ENCODE results near the gene RTN3.

Gene RTN3

DNA sequence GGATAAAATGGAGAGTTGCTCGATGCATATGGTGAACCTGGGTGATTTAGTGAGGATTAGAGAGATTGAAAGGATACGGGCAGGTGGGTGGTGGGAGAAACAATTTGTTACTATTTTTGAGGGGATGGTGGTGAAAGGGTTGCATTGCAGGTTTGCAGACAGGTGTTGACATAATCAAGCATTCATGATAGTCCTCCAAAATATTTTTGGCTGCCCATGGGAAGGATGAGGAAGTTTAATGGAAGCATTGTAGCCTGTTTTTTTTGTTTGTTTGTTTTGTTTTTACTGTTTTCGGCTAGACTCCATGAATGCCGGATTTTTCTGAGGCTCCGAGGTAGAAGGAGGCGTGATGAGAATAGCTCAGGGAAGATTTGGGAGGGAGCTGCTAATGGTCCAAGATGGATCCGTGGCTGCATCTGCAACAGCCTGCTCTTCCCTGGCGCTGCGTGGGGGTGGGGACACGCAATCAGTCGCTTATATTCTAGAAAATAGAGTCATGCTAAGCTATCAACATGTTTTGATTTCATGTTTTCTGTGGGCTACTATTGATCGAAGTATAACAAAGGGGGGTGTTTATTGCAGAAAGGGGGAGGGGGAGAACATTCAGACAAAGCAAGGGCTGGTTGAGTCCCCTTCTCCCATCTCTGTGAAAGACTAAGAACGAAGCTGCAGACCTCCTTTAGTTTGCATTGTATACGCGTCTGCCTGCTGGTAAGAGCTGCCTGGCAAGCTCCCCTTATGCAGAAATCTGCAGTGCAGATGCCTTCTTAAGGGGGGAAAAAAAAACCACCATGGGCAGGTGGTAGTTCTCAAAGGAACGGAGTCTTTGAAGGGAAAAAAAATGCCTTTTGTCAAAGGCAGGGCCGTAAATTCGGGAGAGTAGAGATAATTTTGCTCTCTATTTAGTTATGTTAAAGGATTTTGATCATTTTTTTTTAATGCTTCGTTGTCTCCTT lies 1.0 kb downstream of the RTN3 start:
- TF ChIP-seq TAF1 (IDR thresholded peaks at IDR 0.05; ENCODE audit: borderline replicate concordance, insufficient read depth, low read length): no peak
- TF ChIP-seq FOXP2 (optimal IDR thresholded peaks at IDR 0.05; ENCODE audit: borderline replicate concordance, extremely low read depth, extremely low read length, insufficient read depth): no peak
- no peak for TF ChIP-seq SIN3A (IDR thresholded peaks at IDR 0.05; ENCODE audit: borderline replicate concordance, insufficient read depth, low read length)
- TF ChIP-seq, protein P1, sequence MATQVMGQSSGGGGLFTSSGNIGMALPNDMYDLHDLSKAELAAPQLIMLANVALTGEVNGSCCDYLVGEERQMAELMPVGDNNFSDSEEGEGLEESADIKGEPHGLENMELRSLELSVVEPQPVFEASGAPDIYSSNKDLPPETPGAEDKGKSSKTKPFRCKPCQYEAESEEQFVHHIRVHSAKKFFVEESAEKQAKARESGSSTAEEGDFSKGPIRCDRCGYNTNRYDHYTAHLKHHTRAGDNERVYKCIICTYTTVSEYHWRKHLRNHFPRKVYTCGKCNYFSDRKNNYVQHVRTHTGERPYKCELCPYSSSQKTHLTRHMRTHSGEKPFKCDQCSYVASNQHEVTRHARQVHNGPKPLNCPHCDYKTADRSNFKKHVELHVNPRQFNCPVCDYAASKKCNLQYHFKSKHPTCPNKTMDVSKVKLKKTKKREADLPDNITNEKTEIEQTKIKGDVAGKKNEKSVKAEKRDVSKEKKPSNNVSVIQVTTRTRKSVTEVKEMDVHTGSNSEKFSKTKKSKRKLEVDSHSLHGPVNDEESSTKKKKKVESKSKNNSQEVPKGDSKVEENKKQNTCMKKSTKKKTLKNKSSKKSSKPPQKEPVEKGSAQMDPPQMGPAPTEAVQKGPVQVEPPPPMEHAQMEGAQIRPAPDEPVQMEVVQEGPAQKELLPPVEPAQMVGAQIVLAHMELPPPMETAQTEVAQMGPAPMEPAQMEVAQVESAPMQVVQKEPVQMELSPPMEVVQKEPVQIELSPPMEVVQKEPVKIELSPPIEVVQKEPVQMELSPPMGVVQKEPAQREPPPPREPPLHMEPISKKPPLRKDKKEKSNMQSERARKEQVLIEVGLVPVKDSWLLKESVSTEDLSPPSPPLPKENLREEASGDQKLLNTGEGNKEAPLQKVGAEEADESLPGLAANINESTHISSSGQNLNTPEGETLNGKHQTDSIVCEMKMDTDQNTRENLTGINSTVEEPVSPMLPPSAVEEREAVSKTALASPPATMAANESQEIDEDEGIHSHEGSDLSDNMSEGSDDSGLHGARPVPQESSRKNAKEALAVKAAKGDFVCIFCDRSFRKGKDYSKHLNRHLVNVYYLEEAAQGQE (IDR thresholded peaks at IDR 0.05; ENCODE audit: insufficient read depth in 1 of 2, low read depth in 2 of 2, low read length in 2 of 2): no peak
- no peak for TF ChIP-seq POLR2AphosphoS5 (IDR thresholded peaks at IDR 0.05; ENCODE audit: low read depth, low read length)

DNA sequence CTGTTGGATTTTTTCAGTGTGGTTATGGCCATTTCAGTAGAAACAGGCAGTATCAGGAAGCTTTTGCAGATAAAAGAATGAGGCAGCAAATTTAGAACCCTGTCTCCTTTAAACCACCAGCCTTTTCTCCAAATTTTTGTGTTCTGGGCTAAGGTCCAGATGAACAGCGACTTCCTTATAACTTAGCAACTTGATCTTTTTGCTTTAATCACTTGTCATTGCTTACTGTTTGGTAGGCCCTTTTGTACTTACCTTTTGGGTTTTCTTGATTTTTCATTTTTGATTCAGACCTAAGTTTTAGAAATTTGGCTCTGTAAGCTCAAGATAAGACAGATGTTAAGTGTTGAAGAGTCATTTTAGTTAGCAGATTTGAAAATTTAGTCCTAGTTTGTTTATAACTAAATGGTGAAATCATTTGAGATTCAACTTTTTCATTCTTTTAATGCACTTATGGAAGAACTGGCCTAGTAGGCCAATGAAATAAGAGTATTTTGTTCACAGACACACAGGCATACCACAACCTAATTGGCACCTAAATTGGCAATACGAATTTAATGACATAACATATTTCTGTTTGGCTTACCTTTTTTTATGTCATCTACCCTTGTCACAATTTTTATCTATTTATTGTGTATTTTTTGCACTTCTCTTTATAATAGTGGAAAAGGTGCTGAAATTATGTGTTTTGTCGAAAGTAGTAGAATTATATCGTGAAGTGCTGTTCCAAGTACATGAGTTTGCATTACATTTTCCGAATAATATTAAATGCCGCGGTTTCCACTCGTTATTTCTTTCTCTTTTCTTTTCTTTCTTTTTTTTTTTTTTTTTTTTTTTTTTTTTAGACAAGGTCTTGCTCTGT lies 2.1 kb downstream of the RTN3 start:
- no peak for TF ChIP-seq SIN3A (IDR thresholded peaks at IDR 0.05; ENCODE audit: borderline replicate concordance, insufficient read depth, low read length)
- TF ChIP-seq TAF1 (IDR thresholded peaks at IDR 0.05; ENCODE audit: borderline replicate concordance, insufficient read depth, low read length): no peak
- TF ChIP-seq, protein P1 (IDR thresholded peaks at IDR 0.05; ENCODE audit: insufficient read depth in 1 of 2, low read depth in 2 of 2, low read length in 2 of 2): no peak
- TF ChIP-seq POLR2AphosphoS5 (IDR thresholded peaks at IDR 0.05; ENCODE audit: low read depth, low read length): no peak
- no peak for TF ChIP-seq FOXP2 (optimal IDR thresholded peaks at IDR 0.05; ENCODE audit: borderline replicate concordance, extremely low read depth, extremely low read length, insufficient read depth)

DNA sequence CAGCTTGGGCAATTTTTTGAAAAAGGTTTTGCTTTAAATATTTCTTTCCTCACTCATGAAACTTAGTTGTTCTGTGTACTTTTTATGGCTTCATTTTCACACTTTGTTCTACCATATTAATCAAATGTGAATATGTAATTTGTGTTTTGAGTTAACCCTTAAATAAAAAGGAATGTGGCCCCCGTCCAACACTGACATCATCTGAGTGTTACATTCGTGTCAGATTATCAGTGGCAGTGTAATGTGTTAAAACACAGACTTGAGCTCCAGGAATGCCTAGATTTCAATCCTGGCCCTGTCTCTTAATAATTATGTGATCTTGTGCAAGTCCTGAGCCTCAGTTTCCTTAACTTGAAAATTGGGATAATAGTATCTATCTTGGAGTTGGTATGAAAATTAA lies 5.6 kb downstream of the RTN3 start:
- TF ChIP-seq TAF1 (IDR thresholded peaks at IDR 0.05; ENCODE audit: borderline replicate concordance, insufficient read depth, low read length) (no peak), FOXP2 (optimal IDR thresholded peaks at IDR 0.05; ENCODE audit: borderline replicate concordance, extremely low read depth, extremely low read length, insufficient read depth) (no peak), POLR2AphosphoS5 (IDR thresholded peaks at IDR 0.05; ENCODE audit: low read depth, low read length) (no peak), SIN3A (IDR thresholded peaks at IDR 0.05; ENCODE audit: borderline replicate concordance, insufficient read depth, low read length) (no peak)
- TF ChIP-seq, protein P1 (IDR thresholded peaks at IDR 0.05; ENCODE audit: insufficient read depth in 1 of 2, low read depth in 2 of 2, low read length in 2 of 2): no peak

DNA sequence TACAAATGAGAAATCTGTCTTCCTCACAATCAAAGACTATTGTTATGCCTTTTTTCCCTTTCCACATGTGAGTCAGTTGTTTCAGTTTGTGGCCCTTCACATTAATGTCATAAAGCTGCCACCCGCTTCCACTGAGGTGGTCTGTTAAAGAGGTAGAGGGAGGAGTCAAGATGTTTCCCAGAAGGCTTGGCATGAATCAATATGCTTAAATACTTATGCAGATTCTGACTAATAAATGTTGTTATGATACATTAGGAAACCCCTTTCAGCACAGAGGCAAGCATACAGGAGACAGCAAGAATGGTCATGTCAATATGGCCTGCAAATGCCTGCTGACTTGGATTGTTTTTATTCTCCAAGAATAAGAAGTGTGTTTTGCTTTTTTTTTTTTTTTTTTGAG lies 6.5 kb downstream of the RTN3 start:
- TF ChIP-seq FOXP2 (optimal IDR thresholded peaks at IDR 0.05; ENCODE audit: borderline replicate concordance, extremely low read depth, extremely low read length, insufficient read depth): no peak
- no peak for TF ChIP-seq POLR2AphosphoS5 (IDR thresholded peaks at IDR 0.05; ENCODE audit: low read depth, low read length)
- no peak for TF ChIP-seq TAF1 (IDR thresholded peaks at IDR 0.05; ENCODE audit: borderline replicate concordance, insufficient read depth, low read length)
- TF ChIP-seq, protein P1 (IDR thresholded peaks at IDR 0.05; ENCODE audit: insufficient read depth in 1 of 2, low read depth in 2 of 2, low read length in 2 of 2): no peak
- no peak for TF ChIP-seq SIN3A (IDR thresholded peaks at IDR 0.05; ENCODE audit: borderline replicate concordance, insufficient read depth, low read length)
